Inflammatory macrophage treated with lipopolysaccharide for 4 hours (primary cell): ENCODE measurements around the gene KIAA1210.
"Not testable (repeated sequence)": the region's sequence is repeated elsewhere in the genome, so short reads cannot be mapped to it uniquely, and the experiment has no call there.

ENCODE experiments used
- DNase-seq: peaks from one replicate; pipeline ENCODE4 v3.0.0-alpha.2; 2020

KIAA1210 gene

DNA sequence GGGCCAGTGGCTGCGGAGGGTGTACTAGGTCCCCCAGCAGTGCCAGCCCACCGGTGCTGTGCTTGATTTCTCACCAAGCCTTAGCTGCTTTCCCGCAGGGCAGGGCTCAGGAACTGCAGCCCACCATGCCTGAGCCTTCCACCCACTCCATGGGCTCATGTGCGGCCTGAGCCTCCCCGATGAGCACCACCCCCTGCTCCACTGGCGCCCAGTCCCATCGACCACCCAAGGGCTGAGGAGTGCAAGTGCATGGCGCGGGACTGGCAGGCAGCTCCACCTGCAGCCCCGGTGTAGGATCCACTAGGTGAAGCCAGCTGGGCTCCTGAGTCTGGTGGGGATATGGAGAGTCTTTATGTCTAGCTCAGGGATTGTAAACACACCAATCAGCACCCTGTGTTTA is 98.0 kb downstream of the KIAA1210 start:
- DNase-seq, result not testable (repeated sequence)

DNA sequence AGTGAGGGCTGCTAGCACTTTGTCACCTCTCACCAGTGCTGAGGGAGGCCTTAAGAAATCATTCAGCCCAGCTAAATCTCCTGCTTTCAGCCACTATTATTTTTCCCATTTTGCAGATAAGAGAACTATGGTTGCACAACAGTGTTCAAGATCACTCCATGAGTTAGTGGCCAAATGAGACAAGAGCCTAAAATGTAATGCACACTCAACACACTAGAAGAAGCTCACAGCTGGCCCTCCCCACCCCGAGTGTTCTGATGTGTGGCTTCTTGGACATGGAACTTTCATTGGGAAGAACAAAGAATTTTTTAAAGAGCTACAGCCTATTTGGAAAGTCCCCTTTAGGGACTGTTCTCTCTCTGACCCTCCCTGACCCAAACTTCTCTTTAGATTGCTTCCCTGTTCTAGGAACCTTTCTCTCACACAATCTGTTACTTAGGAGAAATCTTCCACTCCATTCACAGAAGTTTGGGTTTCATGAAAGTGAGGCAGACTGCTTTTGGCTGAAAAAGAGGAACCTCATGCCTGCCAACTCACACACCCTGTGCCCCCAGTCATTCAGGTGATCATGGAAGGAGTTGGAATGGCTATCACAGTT is 98.8 kb downstream of the KIAA1210 start:
- peak; percentile 36 for DNase-seq
